Neural progenitor cell (in vitro differentiated cells): ENCODE measurements around the gene ASPA. TPM values are rescaled to one million over a fixed set of nuclear protein-coding genes. Genes with fewer than 3 reads are reported as not detected.

Experiments used
- DNase-seq: peaks from one replicate; pipeline ENCODE4 v3.0.0-alpha.2; 2016; ENCODE audit warnings: low spot score
- H2AFZ ChIP-seq: fragments of 200-600 bp; sonication (generic); replicated peaks from 2 replicates; pipeline ENCODE4 v1.6.1; 2016; ENCODE audit warnings: antibody characterized with exemption
- H3F3A ChIP-seq: fragments of 200-600 bp; sonication (generic); 2 replicates; pipeline ENCODE4 v1.6.1; 2016; ENCODE audit warnings: antibody characterized with exemption, low read depth
- H3K27ac ChIP-seq: fragments of 200-600 bp; sonication (generic); 2 replicates; pipeline ENCODE4 v1.5.1; 2016; ENCODE audit warnings: mild to moderate bottlenecking
- H3K27me3 ChIP-seq: fragments of 200-600 bp; sonication (generic); 2 replicates; pipeline ENCODE4 v1.6.1; 2016; ENCODE audit warnings: mild to moderate bottlenecking, moderate library complexity
- H3K36me3 ChIP-seq: fragments of 200-600 bp; sonication (generic); 2 replicates; pipeline ENCODE4 v1.5.1; 2016
- H3K4me1 ChIP-seq: fragments of 200-600 bp; sonication (generic); 2 replicates; pipeline ENCODE4 v1.6.1; 2016; ENCODE audit warnings: mixed run types
- H3K4me2 ChIP-seq: fragments of 200-600 bp; sonication (generic); 2 replicates; pipeline ENCODE4 v1.6.1; 2016
- H3K4me3 ChIP-seq: fragments of 200-600 bp; sonication (generic); 2 replicates; pipeline ENCODE4 v1.5.1; 2016
- H3K79me2 ChIP-seq: fragments of 200-600 bp; sonication (generic); 2 replicates; pipeline ENCODE4 v1.6.1; 2016; ENCODE audit warnings: low read depth
- H3K9ac ChIP-seq: fragments of 200-600 bp; sonication (generic); 2 replicates; pipeline ENCODE4 v1.6.1; 2016
- H3K9me3 ChIP-seq: fragments of 200-600 bp; sonication (generic); 2 replicates; pipeline ENCODE4 v1.5.1; 2016; ENCODE audit warnings: low read depth
- H4K20me1 ChIP-seq: fragments of 200-600 bp; sonication (generic); 2 replicates; pipeline ENCODE4 v1.6.1; 2016; ENCODE audit warnings: low read depth
- H3K27ac Mint-ChIP-seq: 3 replicates; pipeline ENCODE4 v1.8.0; 2021; ENCODE audit warnings: mixed read lengths
- H3K27me3 Mint-ChIP-seq: 2 replicates; pipeline ENCODE4 v1.8.0; 2022; ENCODE audit warnings: low read depth, mild to moderate bottlenecking, inconsistent platforms, moderate library complexity, mixed read lengths; ENCODE audit not compliant: insufficient read depth
- H3K36me3 Mint-ChIP-seq: 3 replicates; pipeline ENCODE4 v1.8.0; 2021; ENCODE audit warnings: mixed read lengths
- H3K4me1 Mint-ChIP-seq: 3 replicates; pipeline ENCODE4 v1.8.0; 2021; ENCODE audit warnings: mixed read lengths
- H3K4me3 Mint-ChIP-seq: 3 replicates; pipeline ENCODE4 v1.8.0; 2021; ENCODE audit warnings: mild to moderate bottlenecking, moderate library complexity, mixed read lengths
- H3K9me3 Mint-ChIP-seq: 3 replicates; pipeline ENCODE4 v1.8.0; 2020; ENCODE audit warnings: mixed read lengths
- CTCF ChIP-seq: fragments of 200-600 bp; sonication (generic); IDR thresholded peaks from 2 replicates; pipeline ENCODE4 v1.5.1; 2017; ENCODE audit warnings: antibody characterized with exemption, mild to moderate bottlenecking
- EZH2 ChIP-seq: fragments of 200-600 bp; sonication (generic); IDR thresholded peaks from 2 replicates; pipeline ENCODE4 v1.6.1; 2017; ENCODE audit warnings: antibody characterized with exemption, mild to moderate bottlenecking, moderate library complexity
- EZH2phosphoT487 ChIP-seq: fragments of 200-600 bp; sonication (generic); IDR thresholded peaks from 2 replicates; pipeline ENCODE4 v1.6.1; 2017; ENCODE audit warnings: antibody characterized with exemption
- total RNA-seq: library from RNA; depleted of rRNA; stranded (reverse); fragments of >200 nt; gene quantifications from 2 replicates; pipeline ENCODE4 v1.2.3, GENCODE V29; 2015; ENCODE audit warnings: low replicate concordance

ASPA gene
- total RNA-seq, 1 donor from 2014 or later = not detected

- Mint-ChIP-seq H3K4me3 (no peak overlapping the region), H3K27ac (no peak overlapping the region), H3K9me3 (no peaks in the 10 kb centered on the region), H3K27me3 (peaks cover 6% of the 10 kb centered on the region), H3K4me1 (no peaks in the 10 kb centered on the region), H3K36me3 (no peaks in the 10 kb centered on the region)
- H3K9ac ChIP-seq = no peak overlapping the region
- no peaks in the 10 kb centered on the region for H4K20me1 ChIP-seq
- no peaks in the 10 kb centered on the region for H3K4me1 ChIP-seq
- TF ChIP-seq EZH2phosphoT487 = no peak
- no peak for TF ChIP-seq CTCF
- no peak for TF ChIP-seq EZH2
- no peak overlapping the region for H3K4me3 ChIP-seq
- no peak overlapping the region for H3K27ac ChIP-seq
- H3K79me2 ChIP-seq = no peaks in the 10 kb centered on the region
- H2AFZ ChIP-seq = no peak overlapping the region
- no peaks in the 10 kb centered on the region for H3K9me3 ChIP-seq
- H3K36me3 ChIP-seq = no peaks in the 10 kb centered on the region
- H3F3A ChIP-seq = no peaks in the 10 kb centered on the region
- no peak for DNase-seq
- no peak overlapping the region for H3K4me2 ChIP-seq
- no peaks in the 10 kb centered on the region for H3K27me3 ChIP-seq
Measured at GRCh38 chr17:3485481-3486068, 9.8 kb downstream of the ASPA start.

GRCh38 chr17:3497101-3497500 lies 21.3 kb downstream of the ASPA start:
- Histone ChIP-seq H2AFZ (no peak overlapping the region), H3K4me2 (no peak overlapping the region), H4K20me1 (no peaks in the 10 kb centered on the region), H3K4me1 (no peaks in the 10 kb centered on the region), H3K9ac (no peak overlapping the region), H3K9me3 (no peaks in the 10 kb centered on the region), H3K27me3 (no peaks in the 10 kb centered on the region), H3K36me3 (no peaks in the 10 kb centered on the region), H3F3A (no peaks in the 10 kb centered on the region), H3K79me2 (no peaks in the 10 kb centered on the region), H3K27ac (no peak overlapping the region), H3K4me3 (no peak overlapping the region)
- H3K9me3 Mint-ChIP-seq = peaks cover 16% of the 10 kb centered on the region
- H3K4me1 Mint-ChIP-seq = no peaks in the 10 kb centered on the region
- no peak overlapping the region for H3K27ac Mint-ChIP-seq
- no peak overlapping the region for H3K4me3 Mint-ChIP-seq
- H3K36me3 Mint-ChIP-seq = peaks cover 4% of the 10 kb centered on the region
- peaks cover 3% of the 10 kb centered on the region for H3K27me3 Mint-ChIP-seq
- no peak for TF ChIP-seq EZH2phosphoT487
- no peak for TF ChIP-seq CTCF
- TF ChIP-seq EZH2 = no peak
- DNase-seq = no peak

- Histone ChIP-seq H3K36me3 (no peaks in the 10 kb centered on the region), H3K27ac (no peak overlapping the region), H3K27me3 (no peaks in the 10 kb centered on the region), H3K9me3 (no peaks in the 10 kb centered on the region), H4K20me1 (no peaks in the 10 kb centered on the region), H3K9ac (no peak overlapping the region), H3F3A (no peaks in the 10 kb centered on the region), H3K4me2 (no peak overlapping the region), H2AFZ (no peak overlapping the region), H3K4me3 (no peak overlapping the region), H3K79me2 (no peaks in the 10 kb centered on the region), H3K4me1 (no peaks in the 10 kb centered on the region)
- H3K4me3 Mint-ChIP-seq = no peak overlapping the region
- DNase-seq = no peak
- peaks cover 16% of the 10 kb centered on the region for H3K9me3 Mint-ChIP-seq
- H3K27me3 Mint-ChIP-seq = no peaks in the 10 kb centered on the region
- no peak overlapping the region for H3K27ac Mint-ChIP-seq
- H3K36me3 Mint-ChIP-seq = peaks cover 4% of the 10 kb centered on the region
- no peaks in the 10 kb centered on the region for H3K4me1 Mint-ChIP-seq
- no peak for TF ChIP-seq EZH2
- no peak for TF ChIP-seq CTCF
- no peak for TF ChIP-seq EZH2phosphoT487
Measured at GRCh38 chr17:3501344-3501743, 25.5 kb downstream of the ASPA start.
